ENCODE measurements around the gene ANO6. TPM values are rescaled to one million over a fixed set of nuclear protein-coding genes. Genes with fewer than 3 reads are reported as not detected.
A peak's percentile ranks its signal among the peaks of the same experiment; 100 is the strongest.
"Not testable (repeated sequence)": the region's sequence is repeated elsewhere in the genome, so short reads cannot be mapped to it uniquely, and the experiment has no call there.

Gene ANO6
- total RNA-seq, 1 donor from 2014 or later: 25.2 TPM

- H3K4me3 Mint-ChIP-seq (ENCODE audit: low read depth): no peak overlapping the region
- peaks cover 47% of the 10 kb centered on the region for H3K4me1 Mint-ChIP-seq (ENCODE audit: low read depth)
- peaks cover 4% of the 10 kb centered on the region for H3K9me3 Mint-ChIP-seq
- peak overlapping the region; percentile 76 for H3K27ac Mint-ChIP-seq
- intact Hi-C loops (cut with micrococcal nuclease): loop anchor here (10.0 kb wide), 2 partner anchors 120 to 390 kb away; no protein-coding TSS in a partner anchor
- DNase-seq (ENCODE audit: low spot score): no peak
- H3K27me3 Mint-ChIP-seq (ENCODE audit: low read depth): no peaks in the 10 kb centered on the region
- H3K36me3 Mint-ChIP-seq (ENCODE audit: low read depth): peaks cover 10% of the 10 kb centered on the region
Observed at GRCh38 chr12:45234139-45234865, 18.4 kb downstream of the ANO6 start.

- H3K36me3 Mint-ChIP-seq (ENCODE audit: low read depth): peaks cover 6% of the 10 kb centered on the region
Observed at GRCh38 chr12:45235087-45236025, 19.5 kb downstream of the ANO6 start.

GRCh38 chr12:45236383-45236782 lies 20.5 kb downstream of the ANO6 start:
- DNase-seq (ENCODE audit: low spot score); H3K9me3 Mint-ChIP-seq; H3K27ac Mint-ChIP-seq; H3K4me3 Mint-ChIP-seq (ENCODE audit: low read depth); H3K27me3 Mint-ChIP-seq (ENCODE audit: low read depth); H3K36me3 Mint-ChIP-seq (ENCODE audit: low read depth): not testable (repeated sequence)
- peaks cover 52% of the 10 kb centered on the region for H3K4me1 Mint-ChIP-seq (ENCODE audit: low read depth)
- intact Hi-C loops (cut with micrococcal nuclease): loop anchor here (10.0 kb wide), 2 partner anchors 118 to 392 kb away; no protein-coding TSS in a partner anchor

More at GRCh38 chr12:45235087-45236025, 19.5 kb downstream of the ANO6 start:
- H3K27me3 Mint-ChIP-seq (ENCODE audit: low read depth): no peaks in the 10 kb centered on the region
- peak overlapping the region; percentile 15 for H3K4me3 Mint-ChIP-seq (ENCODE audit: low read depth)
- H3K9me3 Mint-ChIP-seq: peaks cover 4% of the 10 kb centered on the region
- peaks cover 49% of the 10 kb centered on the region for H3K4me1 Mint-ChIP-seq (ENCODE audit: low read depth)
- H3K27ac Mint-ChIP-seq: peak overlapping the region; percentile 76
- DNase-seq (ENCODE audit: low spot score): no peak
- intact Hi-C loops (cut with micrococcal nuclease): loop anchor here (1.0 to 10.0 kb wide), 4 partner anchors 9 to 391 kb away; no protein-coding TSS in a partner anchor

- Mint-ChIP-seq H3K36me3 (ENCODE audit: low read depth) (peaks cover under 1% of the 10 kb centered on the region), H3K4me3 (ENCODE audit: low read depth) (no peak overlapping the region), H3K27ac (no peak overlapping the region), H3K9me3 (no peaks in the 10 kb centered on the region), H3K4me1 (ENCODE audit: low read depth) (peaks cover 17% of the 10 kb centered on the region), H3K27me3 (ENCODE audit: low read depth) (no peaks in the 10 kb centered on the region)
- intact Hi-C loops (cut with micrococcal nuclease): no loop called here
- DNase-seq (ENCODE audit: low spot score): no peak
Observed at GRCh38 chr12:45242180-45242579, 26.3 kb downstream of the ANO6 start.

- Mint-ChIP-seq H3K9me3 (no peaks in the 10 kb centered on the region), H3K4me3 (ENCODE audit: low read depth) (no peak overlapping the region), H3K27ac (no peak overlapping the region), H3K27me3 (ENCODE audit: low read depth) (no peaks in the 10 kb centered on the region), H3K36me3 (ENCODE audit: low read depth) (no peaks in the 10 kb centered on the region), H3K4me1 (ENCODE audit: low read depth) (peaks cover 17% of the 10 kb centered on the region)
- no peak for DNase-seq (ENCODE audit: low spot score)
- intact Hi-C loops (cut with micrococcal nuclease): loop anchor here (1.0 kb wide), 1 partner anchor 9 kb away; no protein-coding TSS in a partner anchor
Observed at GRCh38 chr12:45243963-45244362, 28.1 kb downstream of the ANO6 start.

GRCh38 chr12:45244561-45245343 lies 28.9 kb downstream of the ANO6 start:
- Mint-ChIP-seq H3K27ac (no peak overlapping the region), H3K4me3 (ENCODE audit: low read depth) (no peak overlapping the region), H3K9me3 (no peaks in the 10 kb centered on the region), H3K36me3 (ENCODE audit: low read depth) (no peaks in the 10 kb centered on the region), H3K27me3 (ENCODE audit: low read depth) (no peaks in the 10 kb centered on the region), H3K4me1 (ENCODE audit: low read depth) (peaks cover 15% of the 10 kb centered on the region)
- no peak for DNase-seq (ENCODE audit: low spot score)
- intact Hi-C loops (cut with micrococcal nuclease): loop anchor here (1.0 kb wide), 1 partner anchor 9 kb away; no protein-coding TSS in a partner anchor

- DNase-seq (ENCODE audit: low spot score): no peak
- H3K27me3 Mint-ChIP-seq (ENCODE audit: low read depth): no peaks in the 10 kb centered on the region
- H3K27ac Mint-ChIP-seq: no peak overlapping the region
- intact Hi-C loops (cut with micrococcal nuclease): no loop called here
- no peak overlapping the region for H3K4me3 Mint-ChIP-seq (ENCODE audit: low read depth)
- peaks cover 12% of the 10 kb centered on the region for H3K4me1 Mint-ChIP-seq (ENCODE audit: low read depth)
- H3K9me3 Mint-ChIP-seq: no peaks in the 10 kb centered on the region
- no peaks in the 10 kb centered on the region for H3K36me3 Mint-ChIP-seq (ENCODE audit: low read depth)
Observed at GRCh38 chr12:45246236-45246635, 30.3 kb downstream of the ANO6 start.

- Mint-ChIP-seq H3K4me3 (ENCODE audit: low read depth) (no peak overlapping the region), H3K4me1 (ENCODE audit: low read depth) (peaks cover 12% of the 10 kb centered on the region), H3K36me3 (ENCODE audit: low read depth) (no peaks in the 10 kb centered on the region), H3K9me3 (no peaks in the 10 kb centered on the region), H3K27me3 (ENCODE audit: low read depth) (no peaks in the 10 kb centered on the region), H3K27ac (no peak overlapping the region)
- intact Hi-C loops (cut with micrococcal nuclease): no loop called here
- DNase-seq (ENCODE audit: low spot score): no peak
Observed at GRCh38 chr12:45247589-45247988, 31.7 kb downstream of the ANO6 start.

GRCh38 chr12:45248095-45248494 lies 32.2 kb downstream of the ANO6 start:
- Mint-ChIP-seq H3K27me3 (ENCODE audit: low read depth) (no peaks in the 10 kb centered on the region), H3K4me1 (ENCODE audit: low read depth) (peaks cover 12% of the 10 kb centered on the region), H3K9me3 (no peaks in the 10 kb centered on the region), H3K27ac (no peak overlapping the region), H3K4me3 (ENCODE audit: low read depth) (no peak overlapping the region), H3K36me3 (ENCODE audit: low read depth) (no peaks in the 10 kb centered on the region)
- DNase-seq (ENCODE audit: low spot score): no peak
- intact Hi-C loops (cut with micrococcal nuclease): no loop called here

- Mint-ChIP-seq H3K36me3 (ENCODE audit: low read depth) (no peaks in the 10 kb centered on the region), H3K4me1 (ENCODE audit: low read depth) (peaks cover 12% of the 10 kb centered on the region), H3K4me3 (ENCODE audit: low read depth) (no peak overlapping the region), H3K27ac (no peak overlapping the region), H3K9me3 (no peaks in the 10 kb centered on the region), H3K27me3 (ENCODE audit: low read depth) (no peaks in the 10 kb centered on the region)
- no peak for DNase-seq (ENCODE audit: low spot score)
- intact Hi-C loops (cut with micrococcal nuclease): no loop called here
Observed at GRCh38 chr12:45254254-45254653, 38.4 kb downstream of the ANO6 start.

GRCh38 chr12:45256721-45257120 lies 40.8 kb downstream of the ANO6 start:
- H3K27ac Mint-ChIP-seq: no peak overlapping the region
- no peaks in the 10 kb centered on the region for H3K27me3 Mint-ChIP-seq (ENCODE audit: low read depth)
- no peak for DNase-seq (ENCODE audit: low spot score)
- no peaks in the 10 kb centered on the region for H3K9me3 Mint-ChIP-seq
- H3K4me3 Mint-ChIP-seq (ENCODE audit: low read depth): no peak overlapping the region
- peaks cover 21% of the 10 kb centered on the region for H3K4me1 Mint-ChIP-seq (ENCODE audit: low read depth)
- H3K36me3 Mint-ChIP-seq (ENCODE audit: low read depth): peaks cover 5% of the 10 kb centered on the region
- intact Hi-C loops (cut with micrococcal nuclease): no loop called here

- Mint-ChIP-seq H3K27ac (no peak overlapping the region), H3K27me3 (ENCODE audit: low read depth) (no peaks in the 10 kb centered on the region), H3K9me3 (no peaks in the 10 kb centered on the region), H3K36me3 (ENCODE audit: low read depth) (peaks cover 5% of the 10 kb centered on the region), H3K4me1 (ENCODE audit: low read depth) (peaks cover 21% of the 10 kb centered on the region), H3K4me3 (ENCODE audit: low read depth) (no peak overlapping the region)
- intact Hi-C loops (cut with micrococcal nuclease): no loop called here
- no peak for DNase-seq (ENCODE audit: low spot score)
Observed at GRCh38 chr12:45257185-45257930, 41.5 kb downstream of the ANO6 start.
